NK-92 (cell line): ENCODE results near the gene TTC31.
"Not testable (repeated sequence)": the region's sequence is repeated elsewhere in the genome, so short reads cannot be mapped to it uniquely, and the experiment has no call there.

Source experiments
- DNase-seq: peaks from one replicate; lab custom pipeline; 2025; ENCODE audit not compliant: unreplicated experiment; lab: John Stamatoyannopoulos, UW

TTC31 gene

DNA sequence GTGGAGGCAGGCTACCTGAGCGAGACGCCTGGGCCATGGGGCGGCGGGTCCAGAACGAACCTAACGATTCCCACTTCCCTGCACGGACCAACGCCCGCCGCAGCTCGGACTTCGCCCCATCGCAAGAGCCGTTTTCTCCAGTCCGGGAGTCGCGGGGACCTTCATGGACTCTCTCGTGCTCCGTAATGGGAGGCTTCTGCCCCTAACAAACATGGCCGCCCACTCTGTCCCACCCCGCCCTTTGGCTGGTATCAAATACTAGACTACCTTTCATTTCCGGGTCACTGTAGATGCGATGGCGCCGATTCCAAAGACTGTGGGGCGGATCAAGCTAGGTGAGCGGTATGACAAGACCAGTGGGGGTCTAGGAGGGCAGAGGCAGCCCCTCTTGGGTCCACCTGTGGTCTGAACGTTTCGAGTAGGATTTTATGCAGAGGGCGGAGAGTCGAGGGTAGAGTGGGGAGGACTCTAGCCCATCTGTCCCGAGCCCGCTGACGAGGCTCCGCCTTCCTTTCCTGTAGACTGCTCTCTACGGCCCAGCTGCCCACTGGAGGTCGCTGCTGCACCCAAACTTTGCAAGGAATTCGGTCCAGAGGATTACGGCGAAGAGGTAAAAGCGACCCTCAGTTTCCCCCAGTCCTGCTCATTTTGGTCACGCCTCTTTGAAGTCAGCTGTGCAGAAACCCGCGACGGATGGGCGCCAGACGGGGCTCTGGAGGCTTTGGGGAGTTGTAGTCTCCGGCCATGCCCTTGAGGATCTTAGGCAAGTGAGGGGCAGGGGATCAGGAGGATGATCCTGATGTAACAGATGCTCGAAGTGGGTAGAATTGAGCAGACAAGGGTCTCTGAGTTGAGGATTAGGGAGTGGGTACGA lies at the start of gene TTC31, which contains the start of gene CCDC142:
Gene TTC31 (plus strand): TSS at position 281 of the 874 bp plus-strand sequence. CDS start 15 bp downstream, at position 296.
Gene CCDC142 (minus strand): TSS at position 198 of the 874 bp plus-strand sequence. CDS start 161 bp downstream, at position 37.
- DNase-seq = no peak

DNA sequence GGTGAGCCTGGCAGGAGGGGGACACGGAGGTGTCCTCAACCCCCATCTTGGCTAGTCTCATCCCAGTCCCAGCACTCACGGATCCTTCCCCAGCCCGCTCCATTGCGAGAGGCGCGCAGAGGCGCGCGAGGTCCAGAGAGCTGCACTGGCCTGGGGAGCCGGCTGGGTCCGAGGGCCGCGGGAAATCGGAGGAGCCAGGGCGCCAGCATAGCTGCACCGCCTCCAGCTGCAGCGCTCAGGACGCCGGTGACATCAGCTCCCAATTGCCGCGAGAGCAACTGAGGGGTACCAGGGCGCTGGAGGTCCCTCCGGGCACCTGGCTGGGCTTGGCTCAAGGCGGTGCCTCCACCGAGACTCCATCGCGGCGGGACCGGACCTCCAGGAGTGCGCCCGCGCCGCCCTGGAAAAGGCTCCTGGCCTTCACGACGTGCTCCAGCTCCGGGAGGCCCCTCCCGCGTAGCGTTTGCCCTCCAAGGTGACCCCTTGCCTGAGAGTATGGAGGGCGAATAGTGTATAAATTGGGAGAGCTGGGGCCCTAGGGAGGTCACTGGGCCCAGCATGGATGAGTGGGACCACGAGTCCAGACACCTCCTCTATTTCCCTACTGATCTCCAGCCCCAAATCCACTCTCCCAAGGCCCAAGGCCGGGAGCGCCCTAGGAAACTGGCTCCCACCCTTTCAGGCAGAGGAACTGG lies 46.6 kb upstream of the TTC31 start:
- no peak for DNase-seq

DNA sequence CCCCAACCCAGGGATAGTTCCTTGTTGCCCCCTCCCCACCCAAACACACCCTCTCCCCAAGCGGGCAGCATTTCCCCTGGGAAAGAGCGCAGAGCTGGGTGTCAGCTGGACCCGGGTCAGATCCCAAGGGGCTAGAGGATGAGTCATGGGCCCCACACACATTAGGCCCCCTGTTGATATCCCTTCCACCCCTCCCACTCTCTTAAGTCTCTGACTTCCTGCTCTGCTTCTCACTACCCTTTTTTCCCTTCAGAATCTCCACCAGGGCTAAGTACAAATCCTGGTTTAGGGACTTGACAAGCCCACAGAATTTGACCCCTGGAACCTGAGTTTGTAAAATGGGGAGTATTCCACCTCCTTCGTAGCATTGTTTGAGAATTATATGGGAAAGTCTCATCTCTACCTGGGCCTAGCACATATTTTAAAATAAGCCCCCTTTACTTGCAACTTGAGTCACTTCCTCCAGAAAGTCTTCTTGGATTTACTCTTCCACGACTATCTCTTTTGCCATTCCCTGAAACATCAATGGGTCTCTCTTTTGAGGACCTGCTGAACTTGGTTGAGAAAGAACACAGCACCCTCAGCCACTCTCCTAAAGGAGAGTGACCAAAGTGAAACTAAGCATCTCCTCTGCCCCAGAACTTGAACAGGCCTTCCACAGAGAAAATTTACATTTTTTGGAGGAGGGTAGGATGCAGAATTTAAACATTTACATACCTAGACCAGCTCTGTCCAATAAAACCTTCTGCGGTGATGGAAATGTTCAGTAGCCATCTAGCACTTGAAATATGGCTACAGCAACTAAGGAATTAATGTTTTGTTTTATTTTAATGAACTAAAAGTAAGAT lies 45.8 kb upstream of the TTC31 start:
- no peak for DNase-seq

DNA sequence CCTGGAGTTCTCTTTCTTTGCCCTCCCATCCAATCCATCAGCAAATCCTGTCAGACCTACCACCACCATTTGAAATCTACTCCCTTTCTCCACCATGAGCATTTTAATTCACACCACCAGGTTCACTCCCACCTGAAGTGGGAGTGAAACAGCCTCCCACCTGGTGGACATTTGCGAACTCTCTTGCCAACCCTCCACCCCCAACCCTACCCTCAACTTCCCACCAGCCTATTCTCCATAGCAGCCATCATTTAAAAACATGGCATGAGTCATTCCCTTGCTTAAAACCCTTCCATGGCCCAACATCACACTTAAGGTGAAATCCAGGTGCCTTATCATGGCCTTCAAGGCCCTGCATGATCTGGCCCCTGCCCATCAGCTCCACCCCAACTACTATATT lies 44.6 kb upstream of the TTC31 start:
- no peak for DNase-seq

DNA sequence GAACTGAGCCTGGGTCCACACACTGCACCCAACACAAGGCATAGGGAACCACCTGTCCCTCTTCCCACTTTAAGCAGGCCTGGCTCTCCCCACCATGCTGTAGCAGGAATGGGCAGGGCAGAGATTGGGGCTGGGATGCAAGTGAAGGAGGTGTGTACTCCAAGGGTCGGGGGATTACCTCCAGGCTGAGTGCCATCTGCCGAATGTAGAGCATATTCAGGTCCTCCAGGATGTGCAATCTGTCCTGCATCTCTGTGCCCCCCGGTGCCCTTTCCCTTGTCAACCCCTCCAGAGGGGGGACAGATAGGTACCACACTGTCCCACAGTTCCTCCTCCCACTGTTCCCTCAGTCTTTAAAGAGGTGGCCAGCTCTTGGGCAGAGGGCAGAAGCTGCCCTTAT lies 43.5 kb upstream of the TTC31 start:
- DNase-seq = no peak

DNA sequence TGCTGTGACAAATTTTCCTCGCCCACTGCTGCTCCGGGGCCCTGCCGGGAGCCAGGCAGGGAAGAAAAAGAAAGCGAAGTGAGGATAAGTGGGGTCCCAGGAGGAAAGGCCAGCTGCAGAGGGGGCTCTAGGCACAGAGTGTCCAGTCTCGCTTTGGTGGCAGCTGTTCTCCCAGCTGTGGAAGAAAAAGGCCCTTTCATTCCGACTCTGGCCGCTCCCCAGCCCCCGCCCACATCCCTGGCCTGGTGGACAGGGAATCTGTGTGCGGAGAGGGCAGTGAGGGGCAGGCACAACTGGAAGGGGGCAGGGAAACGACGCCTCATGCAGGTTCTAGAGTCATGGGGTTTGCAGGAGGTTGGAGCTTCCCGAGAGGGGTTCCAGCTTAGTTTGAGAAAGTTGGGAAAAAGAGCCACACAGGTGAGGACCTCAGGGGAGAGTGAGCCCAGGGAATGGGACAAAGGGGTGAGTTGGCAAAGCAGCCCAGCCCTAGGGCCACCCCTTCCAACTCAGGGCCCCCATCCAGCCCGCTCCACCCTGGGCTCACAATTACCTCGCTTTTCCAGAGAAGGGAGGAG lies 43.0 kb upstream of the TTC31 start:
- DNase-seq = no peak

DNA sequence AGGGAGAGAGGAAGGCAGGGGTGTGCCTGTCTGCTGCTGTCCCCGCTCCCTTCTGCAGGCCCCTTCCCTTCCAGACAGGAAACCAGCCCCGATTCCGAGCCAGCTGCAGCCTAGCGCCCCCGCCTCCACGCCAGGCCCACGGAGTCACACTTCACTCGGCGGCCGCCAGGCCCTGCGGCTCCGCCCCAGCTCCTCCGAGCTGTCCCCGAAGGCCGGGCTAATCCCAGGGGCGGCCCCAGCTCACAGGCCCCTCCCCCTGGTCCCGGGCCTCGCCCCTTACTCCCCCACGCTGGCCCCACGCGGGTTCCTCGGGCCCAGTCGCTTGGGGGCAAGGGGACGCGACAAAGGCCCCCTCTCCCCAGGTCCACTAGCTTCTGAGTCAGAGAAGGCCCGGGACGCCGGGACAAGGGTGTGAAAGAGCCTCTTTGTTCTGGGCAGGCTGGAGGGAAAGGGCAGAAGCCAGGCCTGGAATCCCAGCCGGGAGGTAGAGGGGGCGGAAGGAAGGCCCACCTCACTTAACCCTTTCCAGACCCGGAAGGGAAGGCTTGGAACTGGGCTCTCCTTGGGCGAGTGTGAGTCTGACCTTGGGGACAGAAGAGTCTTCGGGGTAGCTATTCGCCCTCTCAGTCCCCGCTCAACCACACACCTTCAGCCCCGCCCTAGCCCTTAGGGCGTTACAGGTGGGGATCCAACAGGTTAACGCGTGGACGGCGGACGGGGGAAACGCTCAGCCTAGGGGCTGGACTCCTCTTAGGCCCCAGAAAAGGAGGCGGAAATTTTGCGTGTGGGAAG lies 42.3 kb upstream of the TTC31 start:
- DNase-seq = no peak

DNA sequence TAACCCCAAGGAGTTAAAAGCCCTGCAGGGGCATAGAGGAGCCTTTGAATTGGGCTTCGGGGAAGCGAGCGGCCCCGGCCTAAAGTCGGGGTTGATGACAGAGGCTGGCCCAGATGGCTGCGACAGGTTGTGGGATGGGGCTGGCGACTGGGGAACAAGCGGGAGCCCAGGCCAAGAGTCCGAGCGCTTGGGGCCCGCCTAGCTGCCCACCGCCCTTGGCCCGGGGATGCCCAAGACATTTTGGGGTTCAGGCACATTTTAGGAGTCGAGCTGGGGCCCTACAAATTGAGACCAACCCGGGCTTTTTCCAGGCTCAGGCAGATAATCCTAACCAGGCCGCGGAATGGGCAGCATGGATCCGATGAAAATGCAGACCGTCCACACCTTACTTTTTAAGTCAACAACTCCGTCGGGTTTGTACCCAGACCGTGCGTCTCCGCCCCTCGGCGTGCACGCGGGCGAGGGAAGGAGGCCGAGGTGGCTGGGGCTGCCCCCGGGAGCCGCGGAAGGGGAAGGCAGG lies 41.7 kb upstream of the TTC31 start:
- no peak for DNase-seq

DNA sequence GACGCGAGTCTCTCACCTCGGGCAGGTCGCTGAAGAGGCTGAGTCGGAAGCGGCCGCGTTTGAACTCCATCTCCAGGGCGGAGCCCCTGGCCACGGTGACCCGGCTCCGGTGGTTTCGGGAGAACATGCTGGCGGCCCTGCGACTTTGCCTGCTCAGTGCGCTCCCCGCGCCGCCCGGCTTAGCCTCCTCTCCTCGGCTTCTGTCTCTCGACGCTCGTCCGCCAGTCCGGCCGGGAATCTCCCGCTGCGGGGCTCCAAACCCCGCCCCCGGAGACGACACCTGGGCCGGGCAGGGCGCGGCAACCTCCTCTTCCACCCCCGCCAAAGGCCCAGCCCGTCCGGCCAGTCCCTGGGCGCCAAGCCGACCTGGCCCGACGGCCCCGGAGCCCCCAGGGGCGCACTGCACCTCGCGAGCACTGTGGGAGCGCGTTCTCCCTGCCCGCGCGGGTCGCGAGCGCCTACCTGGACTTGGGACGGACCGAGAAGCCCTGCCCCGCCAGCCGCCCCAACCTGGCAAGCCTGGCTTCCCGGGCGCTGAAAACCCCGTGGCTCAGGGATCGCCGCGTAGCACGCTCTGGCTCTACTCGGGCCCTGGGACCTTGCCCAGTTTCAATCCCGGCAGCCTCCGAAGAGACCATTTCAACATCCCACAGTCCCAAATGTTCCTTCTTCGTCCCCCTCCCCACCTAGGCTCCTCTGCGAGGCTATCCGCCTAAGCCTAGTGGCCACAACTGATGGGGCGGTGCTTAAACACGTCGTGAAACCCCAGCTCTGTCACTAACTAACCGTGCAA lies 41.0 kb upstream of the TTC31 start, which contains the start of gene RTKN:
Gene RTKN (minus strand): TSS at position 248 of the 793 bp plus-strand sequence. CDS start 121 bp downstream, at position 127.
- no peak for DNase-seq

DNA sequence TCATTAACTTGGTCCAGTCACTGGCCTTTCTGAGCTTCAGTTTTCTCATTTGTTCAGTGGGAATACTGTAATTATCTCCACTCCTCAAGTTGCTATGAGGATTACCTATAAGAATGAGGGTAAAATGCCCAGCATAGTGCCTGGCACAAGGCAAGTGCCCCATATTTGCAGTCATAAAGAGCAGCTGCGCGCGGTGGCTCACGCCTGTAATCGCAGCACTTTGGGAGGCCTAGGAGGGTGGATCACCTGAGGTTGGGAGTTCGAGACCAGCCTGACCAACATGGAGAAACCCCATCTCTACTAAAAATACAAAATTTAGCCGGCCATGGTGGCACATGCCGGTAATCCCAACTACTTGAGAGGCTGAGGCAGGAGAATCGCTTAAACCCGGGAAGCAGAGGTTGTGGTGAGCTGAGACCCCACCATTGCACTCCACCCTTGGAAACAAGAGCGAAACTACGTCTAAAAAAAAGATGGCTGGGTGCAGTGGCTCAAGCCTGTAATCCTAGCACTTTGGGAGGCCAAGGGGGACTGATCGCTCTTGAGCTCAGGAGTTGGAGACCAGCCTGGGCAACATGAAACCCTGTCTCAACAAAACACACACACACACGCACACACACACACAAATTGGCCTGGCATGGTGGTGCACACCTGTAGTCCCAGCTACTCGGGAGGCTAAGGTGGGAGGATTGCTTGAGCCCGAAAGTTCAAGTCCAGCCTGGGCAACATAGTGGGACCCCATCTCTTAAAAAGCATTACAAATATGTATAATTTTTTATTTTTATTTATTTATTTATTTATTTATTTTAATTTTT lies 40.2 kb upstream of the TTC31 start:
- not testable (repeated sequence) for DNase-seq

DNA sequence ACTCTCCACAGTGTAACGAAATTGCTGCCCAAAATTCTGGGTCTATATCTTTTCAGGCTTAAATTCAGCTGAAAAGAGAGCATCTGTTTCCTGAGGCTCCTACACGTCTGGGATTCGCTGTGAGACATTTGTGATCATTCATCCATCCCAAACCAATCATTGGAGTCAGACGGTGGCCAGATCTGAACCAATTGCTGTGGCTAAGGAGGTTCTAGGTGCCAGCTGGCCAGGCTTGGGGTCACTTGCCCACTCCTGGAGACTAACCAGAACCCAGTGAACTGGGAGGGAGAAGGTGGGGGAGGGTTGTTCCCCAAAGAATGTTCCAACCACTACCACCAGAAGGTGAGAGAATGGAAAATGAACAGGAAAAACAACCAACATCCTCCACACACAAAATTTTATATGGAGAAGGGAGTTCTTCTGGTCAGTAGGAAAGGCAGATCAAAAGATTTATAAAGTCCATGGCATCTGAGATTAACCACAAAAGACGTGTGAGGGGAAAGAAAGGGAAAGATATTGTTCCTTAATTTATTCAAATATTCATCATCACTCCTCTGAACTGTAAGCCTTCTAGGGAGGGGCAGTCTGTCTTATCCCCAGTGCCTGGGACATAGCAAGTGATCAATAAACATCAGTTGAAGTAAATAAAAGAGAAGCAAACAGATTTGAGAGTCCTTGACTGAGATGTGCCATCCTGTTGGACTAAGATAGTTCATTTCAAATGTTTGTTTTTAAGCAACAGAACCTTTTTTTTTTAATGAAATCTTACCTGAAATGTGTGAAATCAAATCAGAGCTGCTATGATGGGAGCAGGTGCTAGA lies 38.2 kb upstream of the TTC31 start:
- DNase-seq = no peak

DNA sequence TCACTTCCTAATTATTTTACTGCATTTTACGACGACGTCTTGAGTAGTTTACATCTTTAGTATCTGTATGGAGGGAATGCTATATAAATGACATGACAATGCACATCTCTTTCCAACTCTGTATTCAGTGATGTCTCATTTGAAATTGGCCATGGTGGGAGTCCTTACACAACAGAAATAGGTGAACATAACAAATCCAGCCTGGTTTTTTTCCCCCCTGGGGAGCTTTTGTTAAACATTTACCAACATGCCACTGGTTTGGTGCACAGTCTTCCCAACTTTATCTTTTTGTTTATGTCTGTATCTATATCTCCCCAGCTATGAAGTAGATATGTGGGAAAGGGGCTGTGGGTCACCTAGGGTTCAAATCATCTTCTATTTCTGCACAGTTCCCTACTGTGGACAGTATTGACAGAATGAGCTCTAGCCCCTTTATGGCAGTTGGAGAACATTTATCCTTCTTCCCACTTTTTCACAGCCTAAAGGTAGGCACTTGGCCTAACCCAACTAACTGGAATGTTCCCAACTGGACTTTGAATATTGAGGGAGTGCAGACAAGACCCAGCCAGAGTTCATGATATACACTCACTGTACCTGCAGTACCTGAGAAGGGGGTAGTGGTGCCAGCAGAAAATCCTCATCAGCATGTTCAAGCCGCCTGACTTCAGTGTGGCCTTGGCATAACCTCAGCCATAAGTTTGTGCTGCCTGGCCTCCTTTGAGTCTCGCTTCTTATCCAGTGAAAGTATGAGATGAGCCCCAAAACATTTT lies 35.5 kb upstream of the TTC31 start:
- no peak for DNase-seq

DNA sequence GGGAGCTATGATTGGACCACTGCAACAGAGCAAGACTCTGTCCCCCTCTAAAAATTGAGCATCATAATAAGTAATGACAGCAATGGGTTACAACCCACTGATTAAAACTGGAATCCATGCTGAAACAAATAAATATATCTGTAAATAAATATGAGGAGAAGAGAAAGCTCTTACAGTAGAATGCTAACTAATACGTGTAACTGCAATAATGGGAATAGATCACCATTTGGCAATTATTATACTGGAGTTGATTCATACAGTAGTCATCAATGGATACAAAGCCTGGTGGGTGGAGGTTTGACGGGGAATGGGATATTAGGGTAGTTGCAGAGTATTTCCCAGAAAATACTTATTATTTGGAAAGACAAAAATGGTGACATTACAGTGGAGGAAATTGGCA lies 34.1 kb upstream of the TTC31 start:
- no peak for DNase-seq

DNA sequence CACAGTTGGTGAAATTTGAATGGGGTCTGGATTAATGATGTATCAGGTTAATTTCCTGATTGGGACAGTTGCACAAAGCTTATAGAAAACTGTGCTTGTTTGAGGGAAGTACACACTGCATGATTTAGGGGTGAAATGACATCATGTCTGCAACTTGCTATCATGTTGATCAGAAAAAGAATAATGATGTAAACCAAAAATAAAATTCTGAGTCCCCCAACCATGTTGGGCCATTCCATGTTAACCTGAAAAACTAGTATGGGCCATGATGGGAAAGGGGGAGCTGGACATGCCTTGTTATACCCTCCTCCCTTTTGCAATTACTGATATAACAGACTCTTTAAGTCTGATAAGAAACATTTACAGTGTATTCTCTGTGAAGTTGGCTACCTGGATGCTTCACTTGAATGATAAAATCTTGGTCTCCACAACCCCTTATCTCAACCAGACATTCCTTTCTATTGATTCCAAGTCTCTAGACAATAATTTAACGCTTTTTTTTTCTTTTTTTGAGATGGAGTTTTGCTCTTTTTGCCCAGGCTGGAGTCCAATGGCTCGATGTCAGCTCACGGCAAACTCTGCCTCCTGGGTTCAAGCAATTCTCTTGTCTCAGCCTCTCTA lies 32.2 kb upstream of the TTC31 start:
- no peak for DNase-seq

DNA sequence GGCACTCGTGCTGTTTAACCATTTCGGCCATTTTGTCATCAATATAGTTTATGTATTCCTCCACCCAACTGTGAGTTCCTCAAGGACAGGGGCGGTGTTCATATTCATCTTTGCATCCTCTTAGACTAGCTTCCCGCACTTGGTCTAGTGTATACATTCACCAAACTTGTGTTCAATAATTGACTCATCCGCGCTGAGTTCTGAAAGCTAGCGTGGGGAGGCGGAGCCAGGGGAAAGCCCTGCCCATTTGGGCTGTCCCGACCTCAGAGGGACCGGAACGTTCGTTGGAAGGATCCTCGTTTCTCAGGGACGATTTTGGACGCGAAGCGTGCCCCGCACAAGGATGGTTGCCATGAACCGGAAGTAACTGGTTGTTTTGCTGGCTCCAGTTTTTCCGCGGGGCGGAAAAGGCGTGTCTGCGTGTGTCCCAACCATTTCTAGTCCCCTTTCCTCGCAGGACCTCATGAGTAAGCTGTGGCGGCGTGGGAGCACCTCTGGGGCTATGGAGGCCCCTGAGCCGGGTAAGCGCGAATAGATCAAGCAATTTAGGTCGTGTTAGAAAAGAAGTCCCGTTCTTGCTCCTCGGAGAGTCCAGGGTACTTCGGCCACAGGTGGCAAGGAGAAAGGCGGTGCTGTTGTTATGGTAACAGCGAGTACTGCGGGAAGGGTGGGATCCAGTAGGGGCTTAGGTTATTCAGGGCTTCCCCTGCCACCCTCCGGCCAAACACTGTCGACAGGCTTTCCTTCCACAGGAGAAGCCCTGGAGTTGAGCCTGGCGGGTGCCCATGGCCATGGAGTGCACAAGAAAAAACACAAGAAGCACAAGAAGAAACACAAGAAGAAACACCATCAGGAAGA lies 28.0 kb upstream of the TTC31 start, which contains the start of gene INO80B:
Gene INO80B (plus strand): TSS at position 434 of the 858 bp plus-strand sequence. CDS start 30 bp downstream, at position 464.
- DNase-seq = peak; percentile 55
